HG03378 (cell line): ENCODE results near the gene MRTFB.
A peak's percentile ranks its signal among the peaks of the same experiment; 100 is the strongest.

ENCODE experiments used
- ATAC-seq: cut with Tn5 transposase; IDR thresholded peaks from one replicate; pipeline ENCODE4 v1.9.1; 2021; ENCODE audit warnings: mild to moderate bottlenecking, moderate library complexity; ENCODE audit not compliant: unreplicated experiment

Gene MRTFB

GRCh38 chr16:14306485-14307058 is 235.5 kb downstream of the MRTFB start:
- no peak for ATAC-seq

GRCh38 chr16:14307059-14307526 is 236.0 kb downstream of the MRTFB start:
- ATAC-seq = no peak

- ATAC-seq = no peak
Observed at GRCh38 chr16:14307527-14308367, 236.6 kb downstream of the MRTFB start.

- ATAC-seq = no peak
Observed at GRCh38 chr16:14308368-14308723, 237.2 kb downstream of the MRTFB start.

- no peak for ATAC-seq
Observed at GRCh38 chr16:14309001-14309886, 238.1 kb downstream of the MRTFB start.

DNA sequence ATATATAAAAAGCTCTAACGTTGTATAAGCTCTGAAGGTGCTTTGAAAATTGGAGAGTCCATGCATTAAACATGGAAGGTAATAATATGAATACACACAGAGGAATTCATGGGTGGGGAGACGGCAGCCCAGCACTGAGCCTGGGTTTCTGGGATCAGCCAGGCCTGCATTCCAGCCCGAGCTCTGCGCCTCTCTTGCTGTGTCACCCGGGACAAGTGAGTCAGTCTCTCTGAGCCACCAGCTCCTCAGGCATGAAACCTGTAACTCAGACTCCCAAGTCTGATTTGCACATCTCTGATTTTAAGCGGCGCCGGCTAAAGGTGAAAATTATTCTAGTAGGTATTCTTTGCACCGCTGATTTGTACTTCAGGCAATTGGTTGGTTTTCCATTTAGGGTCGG is 238.8 kb downstream of the MRTFB start:
- ATAC-seq = no peak

GRCh38 chr16:14310519-14310991 is 239.4 kb downstream of the MRTFB start:
- peak; percentile 52 for ATAC-seq

DNA sequence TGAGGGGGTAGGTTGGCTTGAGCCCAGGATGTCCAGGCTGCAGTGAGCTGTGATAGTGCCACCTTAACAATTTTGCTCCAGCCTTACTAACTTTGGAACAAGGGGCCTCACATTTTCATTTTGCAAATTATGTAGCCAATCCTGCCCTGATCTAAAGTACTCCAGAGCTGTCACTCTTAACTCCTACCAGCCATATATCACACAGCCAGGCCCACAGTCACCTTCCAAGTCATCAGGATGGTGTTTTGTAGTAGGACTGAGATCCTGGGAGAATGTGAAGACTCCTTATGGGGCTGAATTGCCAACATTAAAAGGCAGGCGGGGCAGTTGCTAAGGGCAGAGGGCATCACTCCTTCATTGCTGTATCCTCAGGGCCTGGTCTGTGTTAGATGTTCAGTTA is 243.0 kb downstream of the MRTFB start:
- ATAC-seq = no peak

GRCh38 chr16:14315683-14316320 is 244.7 kb downstream of the MRTFB start:
- ATAC-seq = no peak
